NCI-H748 treated with DMSO at 0.1 percent for 48 hours (cell line): ENCODE measurements around the gene CABP2.
A peak's percentile ranks its signal among the peaks of the same experiment; 100 is the strongest.
"Not testable (repeated sequence)": the region's sequence is repeated elsewhere in the genome, so short reads cannot be mapped to it uniquely, and the experiment has no call there.

ENCODE experiments used
- DNase-seq: peaks from one replicate; lab custom pipeline; 2025; lab: John Stamatoyannopoulos, UW

CABP2 gene

GRCh38 chr11:67538823-67539505 is 15.7 kb upstream of the CABP2 start:
- no peak for DNase-seq

- no peak for DNase-seq
Observed at GRCh38 chr11:67538306-67538705, 15.1 kb upstream of the CABP2 start.

GRCh38 chr11:67535561-67535960 is 12.3 kb upstream of the CABP2 start:
- DNase-seq: no peak

GRCh38 chr11:67534070-67534679 is 10.9 kb upstream of the CABP2 start:
- no peak for DNase-seq

- DNase-seq: no peak
Observed at GRCh38 chr11:67532889-67533288, 9.6 kb upstream of the CABP2 start.

- no peak for DNase-seq
Observed at GRCh38 chr11:67530282-67530592, 7.0 kb upstream of the CABP2 start.

GRCh38 chr11:67528376-67528775 is 5.1 kb upstream of the CABP2 start:
- no peak for DNase-seq

GRCh38 chr11:67525275-67525976 is 2.2 kb upstream of the CABP2 start:
- DNase-seq: no peak

- no peak for DNase-seq
Observed at GRCh38 chr11:67524480-67524808, 1.2 kb upstream of the CABP2 start.

GRCh38 chr11:67523556-67524479 is 572 bp upstream of the CABP2 start:
- no peak for DNase-seq

GRCh38 chr11:67522338-67522737 is 908 bp downstream of the CABP2 start:
- DNase-seq: no peak

GRCh38 chr11:67521924-67522323 is 1.3 kb downstream of the CABP2 start:
- DNase-seq: no peak

GRCh38 chr11:67520856-67521824 is 2.1 kb downstream of the CABP2 start:
- DNase-seq: no peak

- no peak for DNase-seq
Observed at GRCh38 chr11:67519726-67520125, 3.5 kb downstream of the CABP2 start.

- DNase-seq: no peak
Observed at GRCh38 chr11:67517784-67518552, 5.3 kb downstream of the CABP2 start.

- no peak for DNase-seq
Observed at GRCh38 chr11:67516806-67517205, 6.4 kb downstream of the CABP2 start.

- no peak for DNase-seq
Observed at GRCh38 chr11:67514116-67514515, 9.1 kb downstream of the CABP2 start.

GRCh38 chr11:67511558-67511957 is 11.7 kb downstream of the CABP2 start:
- DNase-seq: not testable (repeated sequence)

GRCh38 chr11:67510023-67510345 is 13.3 kb downstream of the CABP2 start:
- no peak for DNase-seq

- DNase-seq: peak; percentile 96
Observed at GRCh38 chr11:67508486-67509121, 14.6 kb downstream of the CABP2 start.
